Chondrocyte (in vitro differentiated cells): ENCODE measurements around the gene SNX22. TPM values are rescaled to one million over a fixed set of nuclear protein-coding genes. Genes with fewer than 3 reads are reported as not detected.

Experiments
- DNase-seq: peaks from one replicate; pipeline ENCODE4 v3.0.0; 2021; ENCODE audit warnings: mixed read lengths, low spot score
- H3K27ac Mint-ChIP-seq: one replicate; pipeline ENCODE4 v1.8.0; 2021; ENCODE audit warnings: mild to moderate bottlenecking, moderate library complexity, mixed read lengths; ENCODE audit not compliant: unreplicated experiment
- H3K27me3 Mint-ChIP-seq: 2 replicates; pipeline ENCODE4 v1.8.0; 2021; ENCODE audit warnings: low read depth, mixed read lengths
- H3K36me3 Mint-ChIP-seq: 2 replicates; pipeline ENCODE4 v1.8.0; 2021; ENCODE audit warnings: low read depth, mixed read lengths
- H3K4me1 Mint-ChIP-seq: 2 replicates; pipeline ENCODE4 v1.8.0; 2021; ENCODE audit warnings: low read depth, mild to moderate bottlenecking, mixed read lengths
- H3K4me3 Mint-ChIP-seq: one replicate; pipeline ENCODE4 v1.8.0; 2021; ENCODE audit warnings: mild to moderate bottlenecking, moderate library complexity, mixed read lengths; ENCODE audit not compliant: unreplicated experiment
- H3K9me3 Mint-ChIP-seq: 2 replicates; pipeline ENCODE4 v1.8.0; 2021; ENCODE audit warnings: low read depth, mixed read lengths
- total RNA-seq: library from RNA; stranded (reverse); gene quantifications from 3 replicates; pipeline ENCODE4 v1.2.1, GENCODE V29; 2021
- TF ChIP-seq, protein P1 (sequence below): fragments of 200-600 bp; sonication (generic); IDR thresholded peaks from 2 replicates; pipeline ENCODE4 v1.5.0; 2021; ENCODE audit warnings: antibody characterized with exemption, mild to moderate bottlenecking, moderate library complexity

The SNX22 gene
- total RNA-seq, 1 donor from 2014 or later, result 0.15 TPM

DNA sequence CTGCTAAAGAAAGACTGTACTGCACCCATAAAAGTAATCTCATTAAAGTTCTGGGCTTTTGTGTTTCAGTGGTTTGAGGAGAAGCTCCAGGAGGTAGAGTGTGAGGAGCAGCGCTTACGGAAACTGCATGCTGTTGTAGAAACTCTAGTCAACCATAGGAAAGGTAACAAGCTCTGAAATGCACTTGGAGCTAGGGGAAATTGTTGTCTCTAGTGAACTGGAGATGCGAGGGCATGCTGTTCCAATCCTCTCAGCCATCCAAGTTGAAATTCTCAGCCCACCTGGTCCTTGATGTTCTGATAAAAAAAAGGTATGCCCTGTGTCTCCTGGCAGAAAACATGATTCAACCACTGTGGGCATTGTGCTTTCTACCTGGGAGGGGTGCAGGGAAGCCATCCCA lies 21.4 kb upstream of the SNX22 start:
- no peak overlapping the region for H3K27ac Mint-ChIP-seq
- H3K9me3 Mint-ChIP-seq, result no peaks in the 10 kb centered on the region
- no peaks in the 10 kb centered on the region for H3K27me3 Mint-ChIP-seq
- DNase-seq, result no peak
- H3K4me1 Mint-ChIP-seq, result no peaks in the 10 kb centered on the region
- H3K36me3 Mint-ChIP-seq, result peaks cover 51% of the 10 kb centered on the region
- TF ChIP-seq, protein P1, sequence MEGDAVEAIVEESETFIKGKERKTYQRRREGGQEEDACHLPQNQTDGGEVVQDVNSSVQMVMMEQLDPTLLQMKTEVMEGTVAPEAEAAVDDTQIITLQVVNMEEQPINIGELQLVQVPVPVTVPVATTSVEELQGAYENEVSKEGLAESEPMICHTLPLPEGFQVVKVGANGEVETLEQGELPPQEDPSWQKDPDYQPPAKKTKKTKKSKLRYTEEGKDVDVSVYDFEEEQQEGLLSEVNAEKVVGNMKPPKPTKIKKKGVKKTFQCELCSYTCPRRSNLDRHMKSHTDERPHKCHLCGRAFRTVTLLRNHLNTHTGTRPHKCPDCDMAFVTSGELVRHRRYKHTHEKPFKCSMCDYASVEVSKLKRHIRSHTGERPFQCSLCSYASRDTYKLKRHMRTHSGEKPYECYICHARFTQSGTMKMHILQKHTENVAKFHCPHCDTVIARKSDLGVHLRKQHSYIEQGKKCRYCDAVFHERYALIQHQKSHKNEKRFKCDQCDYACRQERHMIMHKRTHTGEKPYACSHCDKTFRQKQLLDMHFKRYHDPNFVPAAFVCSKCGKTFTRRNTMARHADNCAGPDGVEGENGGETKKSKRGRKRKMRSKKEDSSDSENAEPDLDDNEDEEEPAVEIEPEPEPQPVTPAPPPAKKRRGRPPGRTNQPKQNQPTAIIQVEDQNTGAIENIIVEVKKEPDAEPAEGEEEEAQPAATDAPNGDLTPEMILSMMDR, result no peak
- no peak overlapping the region for H3K4me3 Mint-ChIP-seq

DNA sequence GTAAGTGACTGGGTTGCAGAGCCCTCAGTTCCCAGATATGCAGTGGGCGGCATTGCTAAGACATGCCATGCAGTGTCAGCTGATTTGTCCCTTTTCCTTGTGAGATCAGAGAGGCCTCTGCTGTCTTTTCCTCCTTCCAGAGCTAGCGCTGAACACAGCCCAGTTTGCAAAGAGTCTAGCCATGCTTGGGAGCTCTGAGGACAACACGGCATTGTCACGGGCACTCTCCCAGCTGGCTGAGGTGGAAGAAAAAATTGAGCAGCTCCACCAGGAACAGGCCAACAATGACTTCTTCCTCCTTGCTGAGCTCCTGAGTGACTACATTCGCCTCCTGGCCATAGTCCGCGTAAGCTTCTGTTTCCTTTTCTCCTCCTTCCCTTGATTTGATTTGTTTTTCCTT lies 20.0 kb upstream of the SNX22 start:
- Mint-ChIP-seq H3K27me3 (no peaks in the 10 kb centered on the region), H3K4me1 (no peaks in the 10 kb centered on the region), H3K27ac (no peak overlapping the region), H3K9me3 (no peaks in the 10 kb centered on the region), H3K4me3 (no peak overlapping the region), H3K36me3 (peaks cover 54% of the 10 kb centered on the region)
- DNase-seq, result no peak
- TF ChIP-seq, protein P1, result no peak

DNA sequence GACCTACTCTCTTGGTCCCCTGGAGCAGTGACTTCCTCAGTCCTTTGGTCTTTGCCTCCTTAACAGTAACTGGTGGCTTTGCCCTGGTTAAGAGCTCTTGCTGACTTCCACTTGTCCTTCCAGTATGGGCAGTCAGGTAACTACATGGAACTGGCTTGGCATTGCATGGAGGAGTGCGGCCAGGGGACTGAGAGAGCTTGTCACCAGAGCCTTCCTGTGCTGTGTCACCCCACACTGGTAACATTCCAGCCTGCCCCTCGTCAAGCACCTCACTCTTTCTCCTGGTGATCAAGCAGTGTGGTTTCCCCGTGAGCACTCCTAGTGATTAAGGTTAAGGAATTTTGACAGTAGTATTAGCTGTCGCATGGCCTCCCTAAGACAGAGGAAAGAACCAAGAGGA lies 19.3 kb upstream of the SNX22 start:
- Mint-ChIP-seq H3K4me3 (no peak overlapping the region), H3K9me3 (no peaks in the 10 kb centered on the region), H3K27ac (no peak overlapping the region), H3K4me1 (no peaks in the 10 kb centered on the region), H3K36me3 (peaks cover 57% of the 10 kb centered on the region), H3K27me3 (no peaks in the 10 kb centered on the region)
- TF ChIP-seq, protein P1, result no peak
- no peak for DNase-seq

DNA sequence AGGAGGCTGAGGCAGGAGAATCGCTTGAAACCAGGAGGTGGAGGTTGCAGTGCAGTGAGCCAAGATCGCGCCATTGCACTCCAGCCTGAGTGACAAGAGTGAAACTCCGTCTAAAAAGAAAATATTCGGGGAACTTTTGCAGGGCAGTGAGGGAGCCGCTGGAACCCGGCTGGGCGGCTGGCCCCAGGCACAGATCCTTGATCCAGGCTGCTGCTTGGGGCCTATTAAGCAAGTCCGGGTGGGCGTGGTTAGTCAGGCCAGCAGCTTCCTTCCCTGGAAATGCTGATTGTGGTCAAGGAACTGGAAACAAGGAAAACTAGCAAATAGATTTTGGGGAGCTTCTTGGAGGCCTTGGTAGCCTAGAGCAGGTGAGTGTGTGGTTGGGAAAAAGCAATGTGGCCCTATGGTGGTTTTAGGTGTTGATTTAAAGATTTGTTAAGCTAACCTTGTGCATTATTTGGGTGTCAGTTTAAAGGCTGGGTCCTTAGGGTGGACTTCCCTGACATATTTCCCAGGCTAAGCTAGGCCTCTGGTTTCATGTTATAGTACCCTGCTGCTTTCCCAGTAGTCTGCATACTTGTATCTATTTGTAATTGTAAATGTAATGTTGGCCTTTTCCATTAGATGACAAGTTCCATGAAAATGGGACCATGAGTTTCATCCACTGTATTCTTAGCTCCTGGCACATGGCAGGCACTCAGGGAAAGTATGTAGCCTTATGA lies 17.7 kb upstream of the SNX22 start:
- Mint-ChIP-seq H3K4me1 (no peaks in the 10 kb centered on the region), H3K4me3 (no peak overlapping the region), H3K27ac (no peak overlapping the region), H3K9me3 (no peaks in the 10 kb centered on the region), H3K36me3 (peaks cover 54% of the 10 kb centered on the region), H3K27me3 (no peaks in the 10 kb centered on the region)
- DNase-seq, result no peak
- TF ChIP-seq, protein P1, result no peak

DNA sequence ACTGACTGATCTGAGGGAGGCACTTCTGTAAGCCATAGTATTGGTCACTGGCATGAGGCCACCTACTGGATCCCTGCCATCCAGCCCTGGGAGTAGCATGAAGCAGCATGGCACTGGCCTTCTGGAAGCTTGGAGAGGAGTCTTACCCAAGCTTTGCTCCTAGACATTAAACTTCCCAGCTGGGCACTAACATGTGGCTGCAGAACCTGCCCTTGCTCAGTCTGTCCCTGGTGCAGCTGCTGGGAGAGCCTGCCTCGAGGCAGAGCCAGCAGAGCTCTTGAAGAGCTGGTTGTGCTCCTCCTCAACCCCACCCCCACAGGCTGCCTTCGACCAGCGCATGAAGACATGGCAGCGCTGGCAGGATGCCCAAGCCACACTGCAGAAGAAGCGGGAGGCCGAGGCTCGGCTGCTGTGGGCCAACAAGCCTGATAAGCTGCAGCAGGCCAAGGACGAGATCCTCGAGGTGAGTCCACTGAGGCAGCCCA lies 17.1 kb upstream of the SNX22 start:
- Mint-ChIP-seq H3K27ac (no peak overlapping the region), H3K4me3 (no peak overlapping the region), H3K36me3 (peaks cover 54% of the 10 kb centered on the region), H3K27me3 (no peaks in the 10 kb centered on the region), H3K9me3 (no peaks in the 10 kb centered on the region), H3K4me1 (no peaks in the 10 kb centered on the region)
- TF ChIP-seq, protein P1, result no peak
- peak; percentile 92 for DNase-seq
